IMR-90 (cell line): ENCODE measurements around the gene PSG3. TPM values are rescaled to one million over a fixed set of nuclear protein-coding genes. Genes with fewer than 3 reads are reported as not detected.

ENCODE experiments used
- ATAC-seq: fragments of 200-7000 bp; cut with Tn5 transposase; 2 replicates; pipeline ENCODE4 v1.9.1; 2020; ENCODE audit warnings: low read depth, mild to moderate bottlenecking, moderate library complexity
- BruUV-seq: library from RNA; stranded (reverse); fragments of 400-500 nt; replicated peaks from 2 replicates; lab custom pipeline; 2021; lab: Mats Ljungman, UMichigan
- CTCF ChIA-PET: fragments of 300-600 bp; formaldehyde crosslinking; extraction: SDS; loops from one replicate; lab custom pipeline; 2021; ENCODE audit warnings: antibody characterized with exemption; lab: Yijun Ruan, JAX
- POLR2A ChIA-PET: fragments of 300-600 bp; sonication (Branson Sonifier 250); formaldehyde crosslinking; loops from one replicate; lab custom pipeline; 2022; ENCODE audit warnings: antibody characterized with exemption; ENCODE audit not compliant: unreplicated experiment; lab: Charles Lee
- DNase-seq: peaks from one replicate; pipeline ENCODE4 v3.0.0; 2013
- H2AFZ ChIP-seq: replicated peaks from 2 replicates; pipeline ENCODE3; 2013; ENCODE audit warnings: low read length, mild to moderate bottlenecking; ENCODE audit not compliant: poor library complexity
- H2AK5ac ChIP-seq: 2 replicates; pipeline ENCODE4 v1.6.1; 2013; ENCODE audit warnings: low read depth, low read length, inconsistent platforms
- H2AK9ac ChIP-seq: replicated peaks from 2 replicates; pipeline ENCODE3; 2013; ENCODE audit warnings: mild to moderate bottlenecking, low read depth, low read length, moderate library complexity; ENCODE audit not compliant: poor library complexity
- H2BK120ac ChIP-seq: 2 replicates; pipeline ENCODE4 v1.6.1; 2013; ENCODE audit warnings: low read depth, low read length, inconsistent platforms
- H2BK15ac ChIP-seq: 3 replicates; pipeline ENCODE4 v1.6.1; 2013; ENCODE audit warnings: low read depth, low read length, inconsistent platforms
- H2BK20ac ChIP-seq: 2 replicates; pipeline ENCODE4 v1.6.1; 2013; ENCODE audit warnings: low read depth, mild to moderate bottlenecking, inconsistent platforms, low read length, moderate library complexity
- H2BK5ac ChIP-seq: 2 replicates; pipeline ENCODE4 v1.6.1; 2013; ENCODE audit warnings: mild to moderate bottlenecking, low read depth, low read length, inconsistent platforms; ENCODE audit not compliant: poor library complexity, severe bottlenecking
- H3K14ac ChIP-seq: replicated peaks from 2 replicates; pipeline ENCODE4 v1.6.1; 2013; ENCODE audit warnings: low read depth, low read length, inconsistent platforms
- H3K18ac ChIP-seq: 2 replicates; pipeline ENCODE4 v1.6.1; 2013; ENCODE audit warnings: low read depth, low read length, control low read depth
- H3K23ac ChIP-seq: 2 replicates; pipeline ENCODE4 v1.6.1; 2013; ENCODE audit warnings: low read depth, low read length, inconsistent platforms
- H3K27ac ChIP-seq: 2 replicates; pipeline ENCODE4 v1.5.1; 2013; ENCODE audit warnings: mild to moderate bottlenecking, control low read depth, low read length; ENCODE audit not compliant: insufficient read depth
- H3K27me3 ChIP-seq: 2 replicates; pipeline ENCODE4 v1.6.1; 2013; ENCODE audit warnings: low read length; ENCODE audit not compliant: control insufficient read depth, insufficient read depth
- H3K36me3 ChIP-seq: 2 replicates; pipeline ENCODE4 v1.6.1; 2013; ENCODE audit warnings: low read length, mixed read lengths; ENCODE audit not compliant: control insufficient read depth, insufficient read depth
- H3K4ac ChIP-seq: 2 replicates; pipeline ENCODE4 v1.6.1; 2013; ENCODE audit warnings: low read depth, low read length, inconsistent platforms
- H3K4me1 ChIP-seq: 2 replicates; pipeline ENCODE4 v1.6.1; 2013; ENCODE audit warnings: low read length, mixed read lengths; ENCODE audit not compliant: control insufficient read depth, insufficient read depth
- H3K4me2 ChIP-seq: 2 replicates; pipeline ENCODE4 v1.6.1; 2013; ENCODE audit warnings: low read depth, mild to moderate bottlenecking, control low read depth, low read length, moderate library complexity
- H3K4me3 ChIP-seq: 2 replicates; pipeline ENCODE4 v1.5.1; 2013; ENCODE audit warnings: low read depth, mild to moderate bottlenecking, control low read depth, low read length, moderate library complexity; ENCODE audit not compliant: insufficient read depth
- H3K56ac ChIP-seq: 2 replicates; pipeline ENCODE4 v1.6.1; 2013; ENCODE audit warnings: low read length, inconsistent platforms; ENCODE audit not compliant: insufficient read depth; ENCODE audit errors: extremely low read depth
- H3K79me1 ChIP-seq, 2 experiments: 2 replicates each; pipeline ENCODE4 v1.6.1; 2013; ENCODE audit warnings: low read length in 2 of 2, inconsistent platforms in 1 of 2, low read depth in 1 of 2
- H3K9ac ChIP-seq: 2 replicates; pipeline ENCODE4 v1.6.1; 2013; ENCODE audit warnings: low read depth, low read length, control low read depth
- H3K9me1 ChIP-seq: 2 replicates; pipeline ENCODE4 v1.6.1; 2013; ENCODE audit warnings: low read length, inconsistent platforms; ENCODE audit not compliant: insufficient read depth
- H3K9me3 ChIP-seq: 2 replicates; pipeline ENCODE4 v1.6.1; 2013; ENCODE audit warnings: low read length; ENCODE audit not compliant: control insufficient read depth, insufficient read depth
- H4K20me1 ChIP-seq: 2 replicates; pipeline ENCODE4 v1.6.1; 2013; ENCODE audit warnings: low read length, inconsistent platforms; ENCODE audit not compliant: insufficient read depth
- H4K5ac ChIP-seq: 2 replicates; pipeline ENCODE4 v1.6.1; 2013; ENCODE audit warnings: mild to moderate bottlenecking, low read depth, low read length, control low read depth
- H4K8ac ChIP-seq, 2 experiments: 2 replicates each; pipeline ENCODE4 v1.6.1; 2013; ENCODE audit warnings: low read depth in 2 of 2, low read length in 2 of 2, control low read depth in 1 of 2, inconsistent platforms in 1 of 2
- H4K91ac ChIP-seq: 2 replicates; pipeline ENCODE4 v1.6.1; 2013; ENCODE audit warnings: low read depth, low read length, inconsistent platforms; ENCODE audit not compliant: insufficient read depth
- BHLHE40 ChIP-seq: fragments of 150-350 bp; IDR thresholded peaks from 2 replicates; pipeline ENCODE4 v1.6.1; 2016; ENCODE audit warnings: mild to moderate bottlenecking, low read depth, low read length
- CHD1 ChIP-seq: IDR thresholded peaks from 2 replicates; pipeline ENCODE4 v1.6.1; 2012; ENCODE audit warnings: low read depth, low read length, improper control_type of control experiment
- MAFK ChIP-seq: IDR thresholded peaks from 2 replicates; pipeline ENCODE4 v1.6.1; 2012; ENCODE audit warnings: low read depth, low read length, improper control_type of control experiment
- MXI1 ChIP-seq: IDR thresholded peaks from 2 replicates; pipeline ENCODE4 v1.6.1; 2012; ENCODE audit warnings: low read depth, mild to moderate bottlenecking, low read length, moderate library complexity, borderline replicate concordance
- NFE2L2 ChIP-seq: fragments of 150-350 bp; IDR thresholded peaks from 2 replicates; pipeline ENCODE4 v1.6.1; 2016; ENCODE audit warnings: low read depth, mild to moderate bottlenecking, low read length
- POLR2A ChIP-seq: IDR thresholded peaks from 2 replicates; pipeline ENCODE4 v1.6.1; 2012; ENCODE audit warnings: mild to moderate bottlenecking, low read depth, low read length
- RCOR1 ChIP-seq: IDR thresholded peaks from 2 replicates; pipeline ENCODE4 v1.6.1; 2012; ENCODE audit warnings: mild to moderate bottlenecking, low read length, improper control_type of control experiment; ENCODE audit not compliant: insufficient replicate concordance
- RFX5 ChIP-seq: IDR thresholded peaks from 2 replicates; pipeline ENCODE4 v1.8.0; 2012; ENCODE audit warnings: low read depth, mild to moderate bottlenecking, low read length, moderate library complexity
- SMC3 ChIP-seq: fragments of 150-350 bp; IDR thresholded peaks from 2 replicates; pipeline ENCODE4 v1.6.1; 2016; ENCODE audit warnings: low read depth, mild to moderate bottlenecking, antibody characterized with exemption, low read length, moderate library complexity
- WGBS, 2 experiments: methylation state at CpG; one replicate each; pipeline versions ENCODE4 v1.1.5 to v1.1.7; 2013; ENCODE audit warnings: missing lambda C conversion rate in 2 of 2; ENCODE audit not compliant: insufficient read length in 1 of 2; ENCODE audit errors: extremely low coverage in 2 of 2; 5-methylcytosine and 5-hydroxymethylcytosine counted together
- dilution Hi-C: fragments of 300-500 bp; cut with HindIII; formaldehyde crosslinking; loops from one replicate; pipeline ENCODE4 v1.14.3; 2018; ENCODE audit warnings: low sequenced_read_pairs; ENCODE audit not compliant: unreplicated experiment
- in situ Hi-C: fragments of 300-500 bp; cut with MboI; formaldehyde crosslinking; loops from 3 replicates; pipeline ENCODE4 v1.14.3; 2019; ENCODE audit warnings: low sequenced_read_pairs, inconsistent platforms, mixed read lengths
- intact Hi-C: fragments of 100-400 bp; cut with micrococcal nuclease; formaldehyde crosslinking; loops from 2 replicates; pipeline ENCODE4 v1.10.0; 2022
- polyA plus RNA-seq, 3 experiments: library from polyadenylated mRNA; depleted of rRNA; stranded (reverse); fragments of >200 nt; gene quantifications; 2 replicates each; pipeline ENCODE4 v1.2.3, GENCODE V29; 2012; ENCODE audit warnings: low replicate concordance in 1 of 3
- total RNA-seq: library from RNA; depleted of rRNA; stranded (reverse); fragments of >200 nt; gene quantifications from 2 replicates; pipeline ENCODE4 v1.2.3, GENCODE V29; 2012
- TF ChIP-seq, protein P1 (sequence below): fragments of 150-350 bp; IDR thresholded peaks from 2 replicates; pipeline ENCODE4 v1.6.1; 2016; ENCODE audit warnings: low read depth, mild to moderate bottlenecking, low read length, moderate library complexity, borderline replicate concordance
- TF ChIP-seq, protein P2 (sequence below): conservative IDR thresholded peaks from 2 replicates; pipeline ENCODE4 v1.5.1; 2012; ENCODE audit warnings: mild to moderate bottlenecking, low read depth, low read length, improper control_type of control experiment

PSG3 gene
- total and polyA plus RNA-seq, 2 of the 4 experiments (the other 2 are of a cell fraction) = 0.03 TPM; not detected in 1

DNA sequence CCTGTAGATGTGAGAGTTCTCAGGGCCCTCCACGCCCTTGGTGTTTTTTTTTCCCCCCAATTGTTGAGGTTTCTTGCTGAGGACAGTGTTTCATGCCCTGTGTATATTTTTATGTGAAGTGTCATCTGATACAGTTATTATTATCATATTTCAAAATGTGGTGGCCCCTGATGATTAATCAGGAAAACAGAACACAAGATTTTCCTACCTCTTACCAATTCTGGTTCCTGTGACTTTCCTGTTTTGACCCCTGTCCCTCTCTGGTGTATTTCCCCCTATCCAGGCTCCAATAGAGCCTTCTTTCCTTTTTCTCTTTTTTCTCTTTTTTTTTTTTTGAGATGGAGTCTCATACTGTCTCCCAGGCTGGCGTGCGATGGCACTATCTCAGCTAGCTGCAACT is 24.6 kb upstream of the PSG3 start:
- dilution Hi-C loops = no loop called here
- Histone ChIP-seq H3K23ac (no peak overlapping the region), H2AK5ac (peak overlapping the region; percentile 82; the same call in 1 of the 2 replicates), H3K9me1 (peaks cover 14% of the 10 kb centered on the region), H3K4me2 (no peak overlapping the region), H4K5ac (peak overlapping the region; percentile 68; the same call in 1 of the 2 replicates), H3K4ac (peak overlapping the region; percentile 86), H4K20me1 (no peaks in the 10 kb centered on the region), H3K18ac (peak overlapping the region; percentile 89), H3K4me1 (peaks cover 20% of the 10 kb centered on the region), H3K79me1 (no peaks in the 10 kb centered on the region), H3K56ac (no peak overlapping the region), H2BK120ac (peak overlapping the region; percentile 94), H3K27ac (no peak overlapping the region), H2BK5ac (peak overlapping the region; percentile 38), H3K36me3 (no peaks in the 10 kb centered on the region), H3K14ac (peak overlapping the region; percentile 63; the same call in 1 of the 2 replicates), H2AFZ (no peak overlapping the region), H3K9me3 (no peaks in the 10 kb centered on the region), H3K4me3 (no peak overlapping the region), H3K27me3 (no peaks in the 10 kb centered on the region), H4K8ac (peak overlapping the region in 1 of 2 experiments; percentile 53; a peak in 1 of 4 replicates), H4K91ac (peak overlapping the region; percentile 84), H2BK20ac (peak overlapping the region; percentile 72; the same call in 1 of the 2 replicates), H2AK9ac (no peak overlapping the region), H2BK15ac (peak overlapping the region; percentile 47; the same call in 1 of the 3 replicates), H3K9ac (no peak overlapping the region)
- WGBS, 2 experiments = no CpG with 5 or more reads among the region's 3 CpGs
- ATAC-seq (no peak), DNase-seq (no peak)
- in situ Hi-C loops = no loop called here
- BruUV-seq = no TSS peak
- TF ChIP-seq BHLHE40 (no peak), SMC3 (no peak), RFX5 (no peak), MXI1 (no peak), NFE2L2 (no peak), MAFK (no peak), RCOR1 (no peak), CHD1 (no peak), POLR2A (no peak)
- TF ChIP-seq, protein P1, sequence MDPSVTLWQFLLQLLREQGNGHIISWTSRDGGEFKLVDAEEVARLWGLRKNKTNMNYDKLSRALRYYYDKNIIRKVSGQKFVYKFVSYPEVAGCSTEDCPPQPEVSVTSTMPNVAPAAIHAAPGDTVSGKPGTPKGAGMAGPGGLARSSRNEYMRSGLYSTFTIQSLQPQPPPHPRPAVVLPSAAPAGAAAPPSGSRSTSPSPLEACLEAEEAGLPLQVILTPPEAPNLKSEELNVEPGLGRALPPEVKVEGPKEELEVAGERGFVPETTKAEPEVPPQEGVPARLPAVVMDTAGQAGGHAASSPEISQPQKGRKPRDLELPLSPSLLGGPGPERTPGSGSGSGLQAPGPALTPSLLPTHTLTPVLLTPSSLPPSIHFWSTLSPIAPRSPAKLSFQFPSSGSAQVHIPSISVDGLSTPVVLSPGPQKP = no peak
- TF ChIP-seq, protein P2, sequence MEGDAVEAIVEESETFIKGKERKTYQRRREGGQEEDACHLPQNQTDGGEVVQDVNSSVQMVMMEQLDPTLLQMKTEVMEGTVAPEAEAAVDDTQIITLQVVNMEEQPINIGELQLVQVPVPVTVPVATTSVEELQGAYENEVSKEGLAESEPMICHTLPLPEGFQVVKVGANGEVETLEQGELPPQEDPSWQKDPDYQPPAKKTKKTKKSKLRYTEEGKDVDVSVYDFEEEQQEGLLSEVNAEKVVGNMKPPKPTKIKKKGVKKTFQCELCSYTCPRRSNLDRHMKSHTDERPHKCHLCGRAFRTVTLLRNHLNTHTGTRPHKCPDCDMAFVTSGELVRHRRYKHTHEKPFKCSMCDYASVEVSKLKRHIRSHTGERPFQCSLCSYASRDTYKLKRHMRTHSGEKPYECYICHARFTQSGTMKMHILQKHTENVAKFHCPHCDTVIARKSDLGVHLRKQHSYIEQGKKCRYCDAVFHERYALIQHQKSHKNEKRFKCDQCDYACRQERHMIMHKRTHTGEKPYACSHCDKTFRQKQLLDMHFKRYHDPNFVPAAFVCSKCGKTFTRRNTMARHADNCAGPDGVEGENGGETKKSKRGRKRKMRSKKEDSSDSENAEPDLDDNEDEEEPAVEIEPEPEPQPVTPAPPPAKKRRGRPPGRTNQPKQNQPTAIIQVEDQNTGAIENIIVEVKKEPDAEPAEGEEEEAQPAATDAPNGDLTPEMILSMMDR = no peak
- POLR2A ChIA-PET = no interaction called here
- intact Hi-C loops = no loop called here
- CTCF ChIA-PET = no interaction called here
